ENCODE data around the gene DZIP1L. TPM values are rescaled to one million over a fixed set of nuclear protein-coding genes. Genes with fewer than 3 reads are reported as not detected.

DZIP1L gene
- total RNA-seq, 1 donor from 2014 or later: 19.0 TPM

GRCh38 chr3:138097192-138098172 is 17.9 kb downstream of the DZIP1L start:
- H3K4me2 ChIP-seq (ENCODE audit: low read length): no peak overlapping the region
- H3K4me1 Mint-ChIP-seq (ENCODE audit: low read depth, unreplicated experiment): no peaks in the 10 kb centered on the region
- no peaks in the 10 kb centered on the region for H3K4me1 ChIP-seq (ENCODE audit: insufficient read depth, low read length)
- H3K9me3 Mint-ChIP-seq (ENCODE audit: unreplicated experiment): peaks cover 6% of the 10 kb centered on the region
- TF ChIP-seq EZH2 (IDR thresholded peaks at IDR 0.05; ENCODE audit: insufficient read depth, low read length) (no peak), CTCF (IDR thresholded peaks at IDR 0.05; ENCODE audit: insufficient read depth, low read depth, low read length) (peak; percentile 36)
- FAIRE-seq (no peak), DNase-seq (ENCODE audit: low read depth) (no peak)
- peaks cover 26% of the 10 kb centered on the region for H3K36me3 ChIP-seq (ENCODE audit: insufficient read depth, low read length)
- H3K27me3 Mint-ChIP-seq (ENCODE audit: low read depth, unreplicated experiment): no peaks in the 10 kb centered on the region
- peaks cover 3% of the 10 kb centered on the region for H3K79me2 ChIP-seq (ENCODE audit: insufficient read depth, low read length)
- H3K9me3 ChIP-seq (ENCODE audit: insufficient read depth, low read depth, low read length): peaks cover 4% of the 10 kb centered on the region
- no peak overlapping the region for H3K4me3 Mint-ChIP-seq (ENCODE audit: unreplicated experiment)
- H3K9ac ChIP-seq (ENCODE audit: low read length): no peak overlapping the region
- H3K36me3 Mint-ChIP-seq (ENCODE audit: low read depth, unreplicated experiment): peaks cover 34% of the 10 kb centered on the region
- H4K20me1 ChIP-seq (ENCODE audit: insufficient read depth, low read length): peaks cover 16% of the 10 kb centered on the region
- H3K4me3 ChIP-seq (ENCODE audit: insufficient read depth, low read depth, low read length): no peak overlapping the region
- H3K27me3 ChIP-seq (ENCODE audit: insufficient read depth, low read length): no peaks in the 10 kb centered on the region
- no peak overlapping the region for H3K27ac ChIP-seq (ENCODE audit: low read depth, low read length)
- H3K27ac Mint-ChIP-seq (ENCODE audit: unreplicated experiment): no peak overlapping the region
- no peak overlapping the region for H2AFZ ChIP-seq (ENCODE audit: low read depth, low read length)

- Histone ChIP-seq H3K36me3 (ENCODE audit: insufficient read depth, low read length) (peaks cover 20% of the 10 kb centered on the region), H2AFZ (ENCODE audit: low read depth, low read length) (no peak overlapping the region), H3K27me3 (ENCODE audit: insufficient read depth, low read length) (no peaks in the 10 kb centered on the region), H3K79me2 (ENCODE audit: insufficient read depth, low read length) (no peaks in the 10 kb centered on the region), H3K4me2 (ENCODE audit: low read length) (no peak overlapping the region), H3K9me3 (ENCODE audit: insufficient read depth, low read depth, low read length) (peaks cover 4% of the 10 kb centered on the region), H3K4me1 (ENCODE audit: insufficient read depth, low read length) (peaks cover 7% of the 10 kb centered on the region), H3K4me3 (ENCODE audit: insufficient read depth, low read depth, low read length) (no peak overlapping the region), H3K27ac (ENCODE audit: low read depth, low read length) (no peak overlapping the region), H4K20me1 (ENCODE audit: insufficient read depth, low read length) (peaks cover 4% of the 10 kb centered on the region), H3K9ac (ENCODE audit: low read length) (no peak overlapping the region)
- Mint-ChIP-seq H3K4me1 (ENCODE audit: low read depth, unreplicated experiment) (peaks cover 7% of the 10 kb centered on the region), H3K9me3 (ENCODE audit: unreplicated experiment) (peaks cover 7% of the 10 kb centered on the region), H3K27me3 (ENCODE audit: low read depth, unreplicated experiment) (no peaks in the 10 kb centered on the region), H3K27ac (ENCODE audit: unreplicated experiment) (no peak overlapping the region), H3K36me3 (ENCODE audit: low read depth, unreplicated experiment) (peaks cover 23% of the 10 kb centered on the region), H3K4me3 (ENCODE audit: unreplicated experiment) (no peak overlapping the region)
- DNase-seq (ENCODE audit: low read depth) (peak; percentile 58), FAIRE-seq (peak; percentile 62)
- TF ChIP-seq EZH2 (IDR thresholded peaks at IDR 0.05; ENCODE audit: insufficient read depth, low read length): no peak
- TF ChIP-seq CTCF (IDR thresholded peaks at IDR 0.05; ENCODE audit: insufficient read depth, low read depth, low read length): no peak
Observed at GRCh38 chr3:138093721-138094120, 21.7 kb downstream of the DZIP1L start.

GRCh38 chr3:138092023-138092422 is 23.4 kb downstream of the DZIP1L start:
- H4K20me1 ChIP-seq (ENCODE audit: insufficient read depth, low read length): no peaks in the 10 kb centered on the region
- Mint-ChIP-seq H3K36me3 (ENCODE audit: low read depth, unreplicated experiment) (peaks cover 34% of the 10 kb centered on the region), H3K9me3 (ENCODE audit: unreplicated experiment) (peaks cover 7% of the 10 kb centered on the region), H3K27me3 (ENCODE audit: low read depth, unreplicated experiment) (no peaks in the 10 kb centered on the region), H3K4me1 (ENCODE audit: low read depth, unreplicated experiment) (peaks cover 7% of the 10 kb centered on the region), H3K4me3 (ENCODE audit: unreplicated experiment) (no peak overlapping the region), H3K27ac (ENCODE audit: unreplicated experiment) (no peak overlapping the region)
- H2AFZ ChIP-seq (ENCODE audit: low read depth, low read length): no peak overlapping the region
- no peak overlapping the region for H3K9ac ChIP-seq (ENCODE audit: low read length)
- peak; percentile 59 for DNase-seq (ENCODE audit: low read depth)
- H3K79me2 ChIP-seq (ENCODE audit: insufficient read depth, low read length): no peaks in the 10 kb centered on the region
- peaks cover 8% of the 10 kb centered on the region for H3K4me1 ChIP-seq (ENCODE audit: insufficient read depth, low read length)
- H3K36me3 ChIP-seq (ENCODE audit: insufficient read depth, low read length): peaks cover 31% of the 10 kb centered on the region
- TF ChIP-seq EZH2 (IDR thresholded peaks at IDR 0.05; ENCODE audit: insufficient read depth, low read length) (no peak), CTCF (IDR thresholded peaks at IDR 0.05; ENCODE audit: insufficient read depth, low read depth, low read length) (no peak)
- H3K4me2 ChIP-seq (ENCODE audit: low read length): peak overlapping the region; percentile 19
- H3K4me3 ChIP-seq (ENCODE audit: insufficient read depth, low read depth, low read length): no peak overlapping the region
- peaks cover 4% of the 10 kb centered on the region for H3K9me3 ChIP-seq (ENCODE audit: insufficient read depth, low read depth, low read length)
- no peak overlapping the region for H3K27ac ChIP-seq (ENCODE audit: low read depth, low read length)
- H3K27me3 ChIP-seq (ENCODE audit: insufficient read depth, low read length): no peaks in the 10 kb centered on the region
- no peak for FAIRE-seq
